GM18511 (cell line): ENCODE measurements around the gene LCE3C.
"Not testable (repeated sequence)": the region's sequence is repeated elsewhere in the genome, so short reads cannot be mapped to it uniquely, and the experiment has no call there.

Experiments used
- ATAC-seq: cut with Tn5 transposase; IDR thresholded peaks from one replicate; pipeline ENCODE4 v1.9.1; 2021; ENCODE audit warnings: mild to moderate bottlenecking, moderate library complexity; ENCODE audit not compliant: unreplicated experiment

LCE3C gene

DNA sequence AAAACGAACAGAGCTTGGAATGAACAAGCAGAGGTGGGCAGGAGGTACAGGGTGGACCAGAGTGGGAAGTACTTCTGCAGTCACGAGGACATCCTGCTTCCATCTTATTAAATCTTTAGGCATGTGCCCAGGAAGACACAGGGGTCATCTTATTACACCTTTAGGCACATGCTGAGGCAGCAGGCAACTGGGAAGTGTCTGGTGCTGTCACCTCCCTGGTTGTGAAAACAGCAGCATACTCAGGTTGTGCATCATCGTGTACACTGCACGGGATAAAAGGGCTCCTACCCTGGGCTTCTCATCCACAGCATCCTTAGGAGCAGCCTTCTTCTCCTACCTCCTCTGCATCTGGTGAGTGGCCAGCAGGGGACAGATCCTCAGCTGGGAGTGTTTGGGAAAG lies at the start of gene LCE3C:
TSS of gene LCE3C (plus strand) at position 301 of the 400 bp plus-strand sequence. CDS start 498 bp downstream, outside the sequence.
- ATAC-seq = no peak

GRCh38 chr1:152565115-152565514 lies 34.9 kb upstream of the LCE3C start:
- ATAC-seq = no peak

DNA sequence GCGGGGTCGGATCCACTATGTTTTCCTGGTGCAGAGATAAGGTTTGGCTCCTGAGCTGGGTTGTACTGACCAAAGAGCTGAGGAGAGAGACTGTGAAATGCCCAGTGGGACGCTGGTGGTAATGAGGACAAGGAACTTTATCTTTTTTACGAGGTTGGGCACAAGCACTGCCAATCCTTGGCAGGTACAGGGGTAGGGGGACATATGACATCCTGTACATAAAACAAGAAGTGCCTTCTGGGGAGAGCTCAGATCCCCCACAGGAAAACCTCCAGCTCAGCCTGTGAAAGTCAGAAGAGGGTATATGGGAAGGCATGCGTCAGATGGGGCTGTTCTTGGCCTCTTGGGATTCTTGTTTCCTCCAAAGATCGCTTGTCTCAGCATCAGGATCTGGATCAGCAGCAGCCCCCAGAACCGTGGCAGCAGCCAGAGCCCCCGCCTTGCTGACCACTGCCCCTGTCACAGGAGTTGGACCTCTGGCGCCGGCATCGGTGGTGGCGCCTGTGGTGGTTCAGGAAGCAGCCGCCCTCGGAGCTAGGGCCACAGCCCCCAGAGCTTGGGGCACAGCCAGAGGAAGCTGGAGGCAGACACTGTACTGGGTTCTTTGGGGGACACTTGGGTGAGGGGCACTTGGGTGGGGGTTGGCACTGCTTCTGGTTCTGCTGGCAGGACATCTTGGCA lies 34.4 kb upstream of the LCE3C start:
- ATAC-seq = no peak

GRCh38 chr1:152566681-152567080 lies 33.4 kb upstream of the LCE3C start, which contains the start of gene LCE3E:
Gene LCE3E (minus strand): TSS chr1:152566780. CDS start chr1:152566208, 572 bp downstream.
- ATAC-seq = no peak

GRCh38 chr1:152577168-152577567 lies 22.9 kb upstream of the LCE3C start:
- no peak for ATAC-seq

DNA sequence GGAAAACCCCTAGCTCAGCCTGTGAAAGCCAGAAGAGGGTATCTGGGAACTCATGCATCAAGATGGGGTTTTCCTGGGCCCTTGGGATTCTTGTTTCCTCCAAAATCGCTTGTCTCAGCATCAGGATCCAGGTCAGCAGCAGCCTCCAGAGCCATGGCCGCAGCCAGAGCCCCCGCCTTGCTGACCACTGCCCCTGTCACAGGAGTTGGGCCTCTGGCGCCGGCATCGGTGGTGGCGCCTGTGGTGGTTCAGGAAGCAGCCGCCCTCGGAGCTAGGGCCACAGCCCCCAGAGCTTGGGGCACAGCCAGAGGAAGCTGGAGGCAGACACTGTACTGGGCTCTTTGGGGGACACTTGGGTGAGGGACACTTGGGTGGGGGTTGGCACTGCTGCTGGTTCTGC lies 20.5 kb upstream of the LCE3C start:
- ATAC-seq = not testable (repeated sequence)

- no peak for ATAC-seq
These were observed 19.6 kb upstream of the LCE3C start, which contains the start of gene LCE3D for GRCh38 chr1:152580433-152580832. Gene LCE3D (minus strand): TSS chr1:152580516. CDS start chr1:152579936, 580 bp downstream.

GRCh38 chr1:152582647-152583046 lies 17.4 kb upstream of the LCE3C start:
- ATAC-seq = no peak

GRCh38 chr1:152585586-152585985 lies 14.4 kb upstream of the LCE3C start:
- ATAC-seq = no peak

DNA sequence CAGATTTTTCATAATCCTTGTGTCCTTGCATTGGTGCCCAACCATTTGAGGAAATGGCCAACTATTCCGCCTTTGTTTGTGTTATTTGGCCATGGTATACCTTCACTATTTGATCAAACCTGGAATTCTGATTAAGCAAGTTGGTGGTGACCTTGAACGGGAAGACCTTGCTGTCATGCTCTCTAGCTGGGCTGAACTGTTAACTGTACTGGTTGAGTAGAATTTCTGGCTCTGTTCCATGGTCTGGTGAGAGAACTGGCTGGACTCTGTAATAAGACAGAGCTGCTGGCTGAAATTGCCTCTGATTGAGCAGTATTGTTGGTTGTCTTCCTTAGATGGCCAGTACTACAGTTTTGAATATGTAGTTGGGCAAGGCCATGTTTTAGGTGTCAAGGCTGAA lies 3.0 kb upstream of the LCE3C start:
- no peak for ATAC-seq

DNA sequence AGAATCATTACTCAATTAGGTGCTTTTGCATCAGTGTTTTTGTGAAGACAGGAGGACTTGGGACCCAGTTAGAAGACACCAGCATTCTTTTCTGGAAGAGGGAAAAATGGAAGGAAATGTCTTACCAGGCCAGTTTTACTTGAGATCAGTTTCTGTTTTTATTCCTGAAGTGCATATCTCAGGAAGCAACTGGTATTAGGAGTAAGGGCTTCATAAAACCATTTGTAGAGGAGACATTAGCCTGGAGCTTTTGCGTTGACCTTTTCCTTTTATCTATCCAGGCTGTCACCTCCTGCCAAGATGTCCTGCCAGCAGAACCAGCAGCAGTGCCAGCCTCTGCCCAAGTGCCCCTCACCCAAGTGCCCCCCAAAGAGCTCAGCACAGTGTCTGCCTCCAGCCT lies 13.5 kb downstream of the LCE3C start, which contains the start of gene LCE3B:
TSS of gene LCE3B (plus strand) at position 301 of the 400 bp plus-strand sequence. CDS start at position 301, 0 bp downstream.
- no peak for ATAC-seq

DNA sequence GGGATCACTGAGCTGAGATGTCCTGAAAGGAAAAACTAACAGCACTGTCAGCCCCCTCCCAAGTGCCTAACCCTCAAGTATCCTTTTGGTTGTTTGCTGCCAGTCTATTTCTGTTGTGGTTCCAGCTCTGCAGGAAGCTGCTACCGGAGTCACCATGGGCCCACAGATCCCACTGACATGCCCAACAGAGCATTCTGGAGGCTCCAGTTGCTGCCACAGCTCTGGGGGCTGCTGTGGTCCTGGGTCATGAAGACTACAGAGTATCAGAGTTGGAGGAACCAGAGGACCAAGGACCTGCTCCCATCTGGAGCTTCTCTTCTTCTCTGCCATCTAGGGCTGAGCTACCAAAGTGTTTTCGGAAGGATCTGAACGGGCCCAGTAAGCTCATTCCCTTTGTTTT lies 22.0 kb downstream of the LCE3C start:
- ATAC-seq = no peak

DNA sequence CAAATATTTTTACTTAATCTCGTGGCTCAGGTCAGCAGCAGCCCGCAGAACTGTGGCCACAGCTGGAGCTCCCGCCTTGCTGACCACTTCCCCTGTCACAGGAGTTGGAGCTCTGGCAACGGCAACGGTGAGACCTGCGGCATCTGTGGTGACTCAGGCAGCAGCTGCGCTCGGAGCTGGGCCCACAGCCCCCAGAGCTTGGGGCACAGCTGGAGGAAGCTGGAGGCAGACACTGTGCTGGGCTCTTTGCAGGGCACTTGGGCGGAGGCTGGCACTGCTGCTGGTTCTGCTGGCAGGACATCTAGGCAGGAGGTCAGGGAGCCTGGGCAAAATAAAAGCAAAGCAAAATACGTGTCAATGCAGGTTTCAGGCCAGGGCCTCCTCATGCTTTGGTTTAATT lies 22.8 kb downstream of the LCE3C start, which contains the start of gene LCE3A:
TSS of gene LCE3A (minus strand) at position 301 of the 400 bp plus-strand sequence. CDS start at position 301, 0 bp downstream.
- ATAC-seq = no peak

- no peak for ATAC-seq
These were observed 23.3 kb downstream of the LCE3C start for GRCh38 chr1:152623203-152623844.

DNA sequence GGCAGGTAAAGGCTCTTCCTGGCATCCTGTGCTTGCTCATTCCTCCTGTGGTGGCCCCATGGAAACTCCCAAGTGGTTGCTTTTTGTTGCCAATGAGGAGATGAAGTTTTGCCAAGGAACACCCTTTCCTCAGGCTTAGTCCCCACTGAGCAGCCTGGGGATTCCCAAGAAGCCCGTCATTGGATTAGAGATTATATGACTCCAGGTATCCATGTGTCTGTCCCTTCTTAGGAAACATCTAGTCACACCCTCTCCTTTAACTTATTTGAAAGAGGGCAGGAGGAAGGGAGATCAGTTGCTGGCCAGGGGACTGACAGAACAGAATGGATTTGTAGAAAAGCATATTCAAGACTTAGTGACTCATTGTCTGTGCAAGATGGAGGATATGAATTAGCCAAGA lies 26.7 kb downstream of the LCE3C start:
- ATAC-seq = no peak

GRCh38 chr1:152630596-152630995 lies 30.6 kb downstream of the LCE3C start:
- ATAC-seq = no peak

DNA sequence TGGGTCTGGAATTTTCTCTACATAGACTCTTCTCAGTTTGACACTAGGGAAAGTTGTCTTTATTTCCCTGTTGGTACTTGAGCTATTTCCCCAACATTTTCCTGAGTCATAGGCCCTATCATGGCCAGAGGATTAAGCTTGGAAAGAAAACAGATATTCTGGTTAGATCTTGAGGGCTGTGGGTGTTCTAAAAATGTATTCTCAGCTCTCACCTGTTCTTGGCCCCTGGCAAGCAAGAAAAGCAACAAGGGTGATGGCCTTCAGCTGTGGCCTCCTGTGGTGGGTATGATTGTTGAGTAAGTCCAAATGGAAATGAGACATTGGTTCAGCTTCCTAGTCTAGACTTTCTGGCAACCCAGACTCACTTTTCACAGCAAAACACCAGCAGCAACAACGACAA lies 40.3 kb downstream of the LCE3C start:
- ATAC-seq = no peak

- ATAC-seq = no peak
These were observed 43.9 kb downstream of the LCE3C start for GRCh38 chr1:152643945-152644344.

DNA sequence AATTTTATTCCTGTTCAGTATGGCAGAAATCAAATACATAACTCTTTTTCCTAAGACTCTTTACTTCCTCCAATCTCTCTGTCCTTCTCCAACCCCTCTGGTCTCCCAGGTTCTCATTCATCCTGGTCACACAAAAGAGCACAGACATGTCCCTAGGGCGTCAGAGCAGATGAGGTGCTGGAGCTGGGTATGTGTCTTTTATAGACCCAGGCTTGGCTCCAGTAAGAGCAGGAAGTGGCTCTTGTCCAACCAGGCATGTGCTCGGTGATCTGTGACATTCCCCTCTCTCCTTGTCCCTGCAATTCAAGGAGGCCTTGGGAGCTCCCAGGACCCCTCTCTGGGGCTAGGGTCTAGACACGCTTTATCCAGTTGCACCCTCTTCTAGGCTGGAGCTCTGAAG lies 45.1 kb downstream of the LCE3C start:
- no peak for ATAC-seq

- no peak for ATAC-seq
These were observed 46.6 kb downstream of the LCE3C start for GRCh38 chr1:152646656-152647055.
